Retinal pigment epithelial cell (primary cell): Measurements from ENCODE around the gene LAMTOR5.

ENCODE experiments used
- DNase-seq: peaks from one replicate; pipeline ENCODE4 v3.0.0-alpha.2; 2010; ENCODE audit warnings: low read depth
- H3K4me3 ChIP-seq: 2 replicates; pipeline ENCODE4 v1.5.1; 2011; ENCODE audit warnings: mild to moderate bottlenecking, low read length, control low read depth, moderate library complexity
- TF ChIP-seq, protein P1 (sequence below): conservative IDR thresholded peaks from 2 replicates; pipeline ENCODE4 v1.5.1; 2011; ENCODE audit warnings: low read depth, low read length, control low read depth, inconsistent platforms

LAMTOR5 gene

GRCh38 chr1:110364221-110364620 lies 43.3 kb downstream of the LAMTOR5 start:
- H3K4me3 ChIP-seq: no peak overlapping the region
- TF ChIP-seq, protein P1, sequence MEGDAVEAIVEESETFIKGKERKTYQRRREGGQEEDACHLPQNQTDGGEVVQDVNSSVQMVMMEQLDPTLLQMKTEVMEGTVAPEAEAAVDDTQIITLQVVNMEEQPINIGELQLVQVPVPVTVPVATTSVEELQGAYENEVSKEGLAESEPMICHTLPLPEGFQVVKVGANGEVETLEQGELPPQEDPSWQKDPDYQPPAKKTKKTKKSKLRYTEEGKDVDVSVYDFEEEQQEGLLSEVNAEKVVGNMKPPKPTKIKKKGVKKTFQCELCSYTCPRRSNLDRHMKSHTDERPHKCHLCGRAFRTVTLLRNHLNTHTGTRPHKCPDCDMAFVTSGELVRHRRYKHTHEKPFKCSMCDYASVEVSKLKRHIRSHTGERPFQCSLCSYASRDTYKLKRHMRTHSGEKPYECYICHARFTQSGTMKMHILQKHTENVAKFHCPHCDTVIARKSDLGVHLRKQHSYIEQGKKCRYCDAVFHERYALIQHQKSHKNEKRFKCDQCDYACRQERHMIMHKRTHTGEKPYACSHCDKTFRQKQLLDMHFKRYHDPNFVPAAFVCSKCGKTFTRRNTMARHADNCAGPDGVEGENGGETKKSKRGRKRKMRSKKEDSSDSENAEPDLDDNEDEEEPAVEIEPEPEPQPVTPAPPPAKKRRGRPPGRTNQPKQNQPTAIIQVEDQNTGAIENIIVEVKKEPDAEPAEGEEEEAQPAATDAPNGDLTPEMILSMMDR: no peak
- no peak for DNase-seq

GRCh38 chr1:110361856-110362255 lies 45.6 kb downstream of the LAMTOR5 start:
- H3K4me3 ChIP-seq: no peak overlapping the region
- TF ChIP-seq, protein P1: no peak
- DNase-seq: no peak

- TF ChIP-seq, protein P1: no peak
- no peak for DNase-seq
- H3K4me3 ChIP-seq: no peak overlapping the region
Observed at GRCh38 chr1:110360431-110360830, 47.1 kb downstream of the LAMTOR5 start.

GRCh38 chr1:110356379-110356778 lies 51.1 kb downstream of the LAMTOR5 start:
- DNase-seq: no peak
- TF ChIP-seq, protein P1: no peak
- no peak overlapping the region for H3K4me3 ChIP-seq

DNA sequence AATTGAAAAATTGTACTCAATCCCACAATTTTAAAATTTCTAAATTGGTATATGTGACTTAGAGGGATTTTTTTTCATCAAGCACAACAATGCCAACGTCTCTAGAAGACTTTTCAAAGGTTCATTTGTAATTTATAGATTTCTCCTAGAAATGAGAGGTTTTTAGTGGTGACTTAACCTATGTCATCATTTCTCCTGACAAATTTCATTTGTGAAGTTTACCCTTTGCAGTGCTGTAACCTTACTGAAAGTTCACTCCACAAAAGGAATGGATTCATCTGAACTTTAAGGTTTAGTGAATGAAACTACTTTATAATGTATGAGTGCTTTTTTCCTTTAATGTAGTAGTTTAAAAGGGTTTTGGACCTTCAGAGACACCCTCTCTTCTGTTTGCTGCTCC lies 52.2 kb downstream of the LAMTOR5 start:
- DNase-seq: no peak
- TF ChIP-seq, protein P1: no peak
- H3K4me3 ChIP-seq: no peak overlapping the region
